RWPE2 (cell line): Measurements from ENCODE around the gene KRTAP10-12.

Source experiments
- ATAC-seq: fragments of 200-7000 bp; cut with Tn5 transposase; 3 replicates; pipeline ENCODE4 v1.9.1; 2021; ENCODE audit warnings: low read depth
- DNase-seq: peaks from one replicate; pipeline ENCODE4 v3.0.0-alpha.2; 2020; ENCODE audit warnings: low spot score
- H3K27ac ChIP-seq: fragments of 450-650 bp; 2 replicates; pipeline ENCODE4 v1.5.1; 2017; ENCODE audit warnings: mild to moderate bottlenecking; ENCODE audit not compliant: poor library complexity, severe bottlenecking
- H3K27me3 ChIP-seq: fragments of 250-450 bp; sonication (Bioruptor Pico); 2 replicates; pipeline ENCODE4 v1.5.1; 2021; ENCODE audit warnings: mild to moderate bottlenecking, moderate library complexity; ENCODE audit not compliant: insufficient read depth, poor library complexity, severe bottlenecking
- H3K36me3 ChIP-seq: fragments of 250-450 bp; sonication (Bioruptor Pico); 2 replicates; pipeline ENCODE4 v1.5.1; 2020; ENCODE audit warnings: low read depth, mild to moderate bottlenecking, moderate library complexity
- H3K4me1 ChIP-seq: fragments of 250-450 bp; sonication (Bioruptor Pico); 2 replicates; pipeline ENCODE4 v1.5.1; 2021; ENCODE audit warnings: mild to moderate bottlenecking, moderate library complexity; ENCODE audit not compliant: insufficient read depth, poor library complexity, severe bottlenecking
- H3K4me3 ChIP-seq: fragments of 250-450 bp; sonication (Bioruptor Pico); 2 replicates; pipeline ENCODE4 v1.5.1; 2021; ENCODE audit warnings: mild to moderate bottlenecking, moderate library complexity; ENCODE audit not compliant: severe bottlenecking
- H3K9me3 ChIP-seq: fragments of 250-450 bp; sonication (Bioruptor Pico); 2 replicates; pipeline ENCODE4 v1.5.1; 2021; ENCODE audit warnings: mild to moderate bottlenecking, moderate library complexity; ENCODE audit not compliant: severe bottlenecking
- TF ChIP-seq, protein P1 (sequence below): fragments of 450-650 bp; IDR thresholded peaks from one replicate; pipeline ENCODE4 v1.5.1; 2017; ENCODE audit warnings: mild to moderate bottlenecking, moderate library complexity; ENCODE audit not compliant: poor library complexity, severe bottlenecking

The KRTAP10-12 gene

DNA sequence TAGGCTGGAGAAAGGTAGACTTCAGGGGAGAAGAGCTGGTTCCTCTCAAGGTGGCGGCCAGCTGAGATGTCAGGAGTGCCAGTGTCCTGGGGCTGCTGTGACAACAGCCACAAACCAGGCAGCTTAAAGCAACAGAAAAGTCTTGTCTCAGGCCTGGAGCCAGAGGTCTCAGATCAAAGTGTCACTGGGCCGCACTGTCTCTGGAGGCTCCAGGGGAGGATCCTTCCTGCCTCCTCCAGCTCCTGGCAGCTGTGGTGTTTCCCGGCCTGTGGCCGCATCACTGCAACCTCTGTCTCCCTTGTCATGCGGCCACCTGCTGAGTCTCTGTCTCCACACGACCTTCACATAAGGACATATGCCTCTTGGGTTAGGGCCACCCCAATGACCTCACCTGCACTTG lies 38.8 kb downstream of the KRTAP10-12 start:
- DNase-seq (no peak), ATAC-seq (no peak)
- H3K27me3 ChIP-seq, result peaks cover 5% of the 10 kb centered on the region
- no peaks in the 10 kb centered on the region for H3K36me3 ChIP-seq
- no peak overlapping the region for H3K27ac ChIP-seq
- peaks cover 2% of the 10 kb centered on the region for H3K9me3 ChIP-seq
- H3K4me3 ChIP-seq, result no peak overlapping the region
- TF ChIP-seq, protein P1, sequence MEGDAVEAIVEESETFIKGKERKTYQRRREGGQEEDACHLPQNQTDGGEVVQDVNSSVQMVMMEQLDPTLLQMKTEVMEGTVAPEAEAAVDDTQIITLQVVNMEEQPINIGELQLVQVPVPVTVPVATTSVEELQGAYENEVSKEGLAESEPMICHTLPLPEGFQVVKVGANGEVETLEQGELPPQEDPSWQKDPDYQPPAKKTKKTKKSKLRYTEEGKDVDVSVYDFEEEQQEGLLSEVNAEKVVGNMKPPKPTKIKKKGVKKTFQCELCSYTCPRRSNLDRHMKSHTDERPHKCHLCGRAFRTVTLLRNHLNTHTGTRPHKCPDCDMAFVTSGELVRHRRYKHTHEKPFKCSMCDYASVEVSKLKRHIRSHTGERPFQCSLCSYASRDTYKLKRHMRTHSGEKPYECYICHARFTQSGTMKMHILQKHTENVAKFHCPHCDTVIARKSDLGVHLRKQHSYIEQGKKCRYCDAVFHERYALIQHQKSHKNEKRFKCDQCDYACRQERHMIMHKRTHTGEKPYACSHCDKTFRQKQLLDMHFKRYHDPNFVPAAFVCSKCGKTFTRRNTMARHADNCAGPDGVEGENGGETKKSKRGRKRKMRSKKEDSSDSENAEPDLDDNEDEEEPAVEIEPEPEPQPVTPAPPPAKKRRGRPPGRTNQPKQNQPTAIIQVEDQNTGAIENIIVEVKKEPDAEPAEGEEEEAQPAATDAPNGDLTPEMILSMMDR, result no peak
- peaks cover 7% of the 10 kb centered on the region for H3K4me1 ChIP-seq

DNA sequence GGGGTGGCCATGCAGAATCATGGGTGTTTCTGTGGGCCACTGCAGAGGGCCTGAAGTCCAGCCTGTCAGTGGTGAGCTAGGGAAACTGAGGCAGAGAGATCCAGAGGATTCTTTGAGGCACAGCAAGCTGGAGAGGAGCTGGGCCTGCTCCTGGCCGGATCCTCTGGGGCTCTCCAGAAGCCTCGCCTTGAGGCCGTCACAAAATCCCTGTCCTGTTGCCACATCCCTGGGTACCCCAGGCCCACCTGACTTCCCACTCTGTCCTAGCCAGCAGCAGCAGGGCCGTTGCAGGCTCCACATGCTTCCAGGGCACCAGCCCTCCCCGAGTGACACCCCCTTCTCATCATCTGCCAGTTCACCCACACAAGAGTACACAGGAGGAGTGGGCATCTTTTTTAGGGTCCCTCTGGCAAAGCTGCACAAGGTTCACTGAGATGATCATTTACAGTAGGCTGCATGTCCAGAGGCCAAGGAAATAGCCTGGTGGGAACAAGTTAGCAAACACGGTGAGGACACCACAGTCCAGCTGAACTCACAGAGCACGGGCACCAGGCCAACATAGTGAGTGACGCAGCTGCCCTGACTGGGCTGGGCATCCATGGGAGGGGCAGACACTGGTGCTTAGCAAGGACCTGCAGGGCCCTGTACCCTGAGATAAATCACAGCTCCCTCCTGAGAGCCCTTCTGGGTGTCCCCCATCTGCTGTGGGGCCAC lies 39.5 kb downstream of the KRTAP10-12 start:
- TF ChIP-seq, protein P1, result no peak
- no peak overlapping the region for H3K27ac ChIP-seq
- peaks cover 2% of the 10 kb centered on the region for H3K9me3 ChIP-seq
- H3K36me3 ChIP-seq, result no peaks in the 10 kb centered on the region
- no peaks in the 10 kb centered on the region for H3K27me3 ChIP-seq
- no peak overlapping the region for H3K4me3 ChIP-seq
- peak; percentile 75 for ATAC-seq
- peaks cover 7% of the 10 kb centered on the region for H3K4me1 ChIP-seq
- no peak for DNase-seq

DNA sequence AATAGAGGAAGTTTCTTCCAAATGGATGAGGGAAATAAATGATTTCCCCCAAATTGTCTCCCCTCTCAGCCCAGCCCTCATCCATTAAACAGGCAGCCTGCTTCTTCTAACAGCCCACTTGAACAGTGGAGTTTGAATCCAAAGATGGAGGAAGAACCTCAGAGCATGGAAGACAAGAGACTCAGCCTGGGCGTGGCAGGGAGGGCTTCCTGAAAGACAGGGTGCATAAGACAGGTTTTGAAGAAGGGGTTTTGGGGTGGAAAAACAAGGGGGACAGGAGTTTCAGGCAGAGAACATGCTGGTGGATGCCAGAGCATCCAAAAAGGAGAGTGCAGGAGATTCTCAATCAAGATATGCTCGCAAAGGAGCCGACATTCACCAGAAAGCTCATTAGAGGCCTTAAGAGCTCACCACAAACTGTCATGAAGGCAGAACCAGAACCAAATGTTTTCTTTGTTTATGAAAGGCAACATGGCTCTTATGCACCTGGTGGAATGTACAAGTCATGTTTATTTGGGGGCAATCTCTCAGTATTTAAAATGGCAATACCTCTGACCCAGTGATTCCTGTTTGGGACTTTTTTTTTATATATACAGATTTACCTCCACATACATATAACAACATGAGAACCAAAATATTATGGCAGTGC lies 40.9 kb downstream of the KRTAP10-12 start:
- TF ChIP-seq, protein P1, result no peak
- DNase-seq, result no peak
- Histone ChIP-seq H3K4me3 (no peak overlapping the region), H3K9me3 (peaks cover 2% of the 10 kb centered on the region), H3K4me1 (peaks cover 7% of the 10 kb centered on the region), H3K27me3 (no peaks in the 10 kb centered on the region), H3K27ac (no peak overlapping the region), H3K36me3 (no peaks in the 10 kb centered on the region)
- ATAC-seq, result no peak

DNA sequence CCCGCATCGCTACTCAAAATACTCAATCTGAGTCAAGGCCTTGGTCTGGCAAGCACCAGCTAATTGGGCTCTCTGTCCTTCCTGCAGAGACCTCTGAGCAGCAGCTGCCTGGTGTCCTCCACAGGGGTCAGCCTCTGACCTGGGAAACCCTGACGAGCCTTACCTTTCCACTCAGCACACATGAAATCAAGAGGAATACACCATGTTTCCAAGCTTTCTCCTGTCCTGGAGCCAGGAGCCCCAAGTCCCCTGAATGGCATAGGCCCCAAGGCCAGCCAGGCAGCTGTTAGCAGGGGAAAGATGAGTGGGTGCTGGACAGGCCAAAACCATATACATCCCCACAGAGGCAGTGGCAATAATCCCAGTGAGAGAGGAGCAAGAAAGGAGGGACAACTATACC lies 41.6 kb downstream of the KRTAP10-12 start:
- DNase-seq (no peak), ATAC-seq (no peak)
- H3K4me3 ChIP-seq, result no peak overlapping the region
- peaks cover 2% of the 10 kb centered on the region for H3K9me3 ChIP-seq
- H3K27ac ChIP-seq, result no peak overlapping the region
- TF ChIP-seq, protein P1, result no peak
- H3K4me1 ChIP-seq, result peaks cover 7% of the 10 kb centered on the region
- H3K27me3 ChIP-seq, result no peaks in the 10 kb centered on the region
- H3K36me3 ChIP-seq, result no peaks in the 10 kb centered on the region

DNA sequence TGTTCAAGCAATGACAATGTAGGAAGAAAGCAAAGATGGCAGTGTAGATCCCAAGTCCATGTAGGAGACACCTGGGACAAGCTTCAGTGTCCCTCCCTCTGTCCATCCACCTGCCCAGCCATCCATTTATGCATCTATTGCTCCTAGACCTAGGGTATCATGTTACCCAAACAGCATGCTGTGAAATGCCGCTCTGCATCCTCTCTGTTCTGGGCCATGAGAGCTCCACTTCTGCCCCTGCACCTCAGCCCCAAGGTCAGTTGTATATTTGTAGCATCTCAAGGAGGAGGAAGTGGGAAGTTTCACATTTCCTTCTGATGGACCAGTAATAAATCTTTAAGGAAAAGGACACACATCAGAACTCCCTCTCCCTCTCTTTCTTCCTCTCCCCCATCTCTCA lies 42.3 kb downstream of the KRTAP10-12 start:
- TF ChIP-seq, protein P1, result no peak
- no peak overlapping the region for H3K4me3 ChIP-seq
- no peak for ATAC-seq
- no peak for DNase-seq
- no peak overlapping the region for H3K27ac ChIP-seq
- no peaks in the 10 kb centered on the region for H3K27me3 ChIP-seq
- H3K4me1 ChIP-seq, result peaks cover 7% of the 10 kb centered on the region
- H3K36me3 ChIP-seq, result no peaks in the 10 kb centered on the region
- H3K9me3 ChIP-seq, result peaks cover 2% of the 10 kb centered on the region
